K562 (cell line): ENCODE results near the gene KAT7. TPM values are rescaled to one million over a fixed set of nuclear protein-coding genes. Genes with fewer than 3 reads are reported as not detected.

Source experiments
- PHB ChIP-seq: fragments of 250-450 bp; sonication (Bioruptor Pico); IDR thresholded peaks from 2 replicates; pipeline ENCODE4 v1.5.0; 2021
- SIX5 ChIP-seq, 2 experiments: IDR thresholded peaks; 2 replicates each; pipeline ENCODE4 v1.6.1; 2011; ENCODE audit warnings: low read length in 2 of 2, borderline replicate concordance in 1 of 2, low read depth in 1 of 2, mild to moderate bottlenecking in 1 of 2, moderate library complexity in 1 of 2; ENCODE audit not compliant: insufficient read depth in 1 of 2
- SNIP1 ChIP-seq: fragments of 450-650 bp; IDR thresholded peaks from 2 replicates; pipeline ENCODE4 v1.7.1; 2017; ENCODE audit warnings: low read depth, mild to moderate bottlenecking
- SP1 ChIP-seq: sonication (generic); formaldehyde crosslinking; IDR thresholded peaks from 2 replicates; pipeline ENCODE4 v1.8.1; 2022; ENCODE audit warnings: mild to moderate bottlenecking, missing genetic modification reagents
- ZNF134 ChIP-seq: fragments of 250-450 bp; sonication (Bioruptor Pico); conservative IDR thresholded peaks from 2 replicates; pipeline ENCODE4 v1.4.0; 2020
- ZNF57 ChIP-seq: fragments of 450-650 bp; formaldehyde crosslinking; IDR thresholded peaks from 2 replicates; pipeline ENCODE4 v1.4.0; 2020; ENCODE audit warnings: mild to moderate bottlenecking, moderate library complexity
- polyA plus RNA-seq, 8 experiments: library from polyadenylated mRNA; depleted of rRNA in 4 of 8; stranded (reverse) in 5 of 8; unstranded in 3 of 8; fragments of >200 nt; fragmentation: Nextera tagmentation in 2 of 8; fragmentation: Illumina TruSeq in 1 of 8; extraction: Ambion mirVana in 2 of 8; extraction: Trizol in 1 of 8; gene quantifications; 2 replicates each; pipeline versions ENCODE4 v1.2.1 to v1.2.3, GENCODE V29; 2011 to 2014; ENCODE audit warnings: inconsistent platforms in 1 of 8, missing spikeins in 1 of 8
- total RNA-seq, 7 experiments: library from RNA; depleted of rRNA in 6 of 7; stranded (reverse); fragments of >200 nt in 6 of 7; fragmentation: Illumina TruSeq in 2 of 7; extraction: Trizol in 2 of 7; gene quantifications; 2 replicates each; pipeline versions ENCODE4 v1.2.1 to v1.2.3, GENCODE V29; 2011 to 2021; ENCODE audit warnings: low replicate concordance in 1 of 7
- TF ChIP-seq, protein P1 (sequence below), 2 experiments: fragments of 450-650 bp; formaldehyde crosslinking in 1 of 2; IDR thresholded peaks; 2 replicates each; pipeline versions ENCODE4 v1.4.0 to v1.6.1; 2014 to 2020; ENCODE audit warnings: mild to moderate bottlenecking in 2 of 2, borderline replicate concordance in 1 of 2, low read depth in 1 of 2
- TF ChIP-seq, protein P2 (sequence below): fragments of 250-450 bp; sonication (Bioruptor Pico); IDR thresholded peaks from 2 replicates; pipeline ENCODE4 v1.5.0; 2020; ENCODE audit warnings: mild to moderate bottlenecking, borderline replicate concordance
- TF ChIP-seq, protein P3 (sequence below), 2 experiments: fragments of 450-650 bp in 1 of 2; sonication (generic) in 1 of 2; formaldehyde crosslinking in 1 of 2; IDR thresholded peaks in 1 of 2; conservative IDR thresholded peaks in 1 of 2; 2 replicates each; pipeline versions ENCODE4 v1.6.1 to v1.8.1; 2016 to 2023; ENCODE audit warnings: mild to moderate bottlenecking in 2 of 2, moderate library complexity in 2 of 2, inconsistent platforms in 1 of 2, missing genetic modification reagents in 1 of 2
- TF ChIP-seq, protein P4 (sequence below): fragments of 450-650 bp; formaldehyde crosslinking; IDR thresholded peaks from 2 replicates; pipeline ENCODE4 v1.4.0; 2020; ENCODE audit warnings: mild to moderate bottlenecking, mixed read lengths

The KAT7 gene
- total and polyA plus RNA-seq, 9 of the 15 experiments (the other 6 are each of a cell fraction or from before 2014, with no cell fraction given) = 10.8 to 57.3 (median 34.8) TPM

DNA sequence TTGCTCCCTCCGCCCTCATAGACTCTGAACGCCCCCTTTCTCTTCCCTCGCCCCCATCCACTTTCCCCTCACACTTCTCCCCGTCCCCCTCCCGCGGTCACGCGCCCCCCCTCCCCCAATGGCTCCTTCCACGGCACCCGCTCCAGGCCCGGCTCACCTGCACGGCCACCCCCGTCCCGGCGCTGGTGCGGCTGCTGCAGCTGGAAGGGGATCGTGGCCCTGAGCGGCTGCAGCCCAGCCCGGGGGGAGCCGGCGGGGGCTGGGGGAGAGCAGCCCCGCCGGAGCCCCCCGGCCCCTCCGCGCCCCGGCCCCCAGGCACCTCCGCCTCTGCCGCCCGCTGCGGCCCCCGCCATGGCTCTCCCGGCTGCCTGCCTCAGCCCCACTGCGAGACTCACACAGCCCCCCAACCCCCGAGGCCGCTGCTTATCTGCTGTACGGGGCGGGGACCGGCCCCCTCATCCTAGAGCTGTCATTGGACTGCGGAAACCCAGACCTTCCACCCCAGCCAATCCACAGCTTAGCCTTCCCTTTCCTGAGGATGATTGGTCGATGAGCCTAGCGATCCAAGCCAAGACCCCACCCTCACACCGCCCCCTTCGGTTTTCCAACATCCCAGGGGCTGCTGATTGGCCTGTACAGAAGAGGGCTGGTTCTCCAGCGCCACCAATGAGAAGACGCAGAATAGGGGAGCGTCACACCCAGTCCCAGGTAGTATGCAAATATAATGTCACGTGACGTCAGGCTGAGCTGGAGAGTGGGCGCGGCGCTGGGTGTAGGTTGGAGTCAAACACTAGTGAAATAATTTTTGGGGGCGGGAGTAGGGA, 24.5 kb upstream of the KAT7 start, which contains the start of gene FAM117A (continued):
- TF ChIP-seq, protein P1, sequence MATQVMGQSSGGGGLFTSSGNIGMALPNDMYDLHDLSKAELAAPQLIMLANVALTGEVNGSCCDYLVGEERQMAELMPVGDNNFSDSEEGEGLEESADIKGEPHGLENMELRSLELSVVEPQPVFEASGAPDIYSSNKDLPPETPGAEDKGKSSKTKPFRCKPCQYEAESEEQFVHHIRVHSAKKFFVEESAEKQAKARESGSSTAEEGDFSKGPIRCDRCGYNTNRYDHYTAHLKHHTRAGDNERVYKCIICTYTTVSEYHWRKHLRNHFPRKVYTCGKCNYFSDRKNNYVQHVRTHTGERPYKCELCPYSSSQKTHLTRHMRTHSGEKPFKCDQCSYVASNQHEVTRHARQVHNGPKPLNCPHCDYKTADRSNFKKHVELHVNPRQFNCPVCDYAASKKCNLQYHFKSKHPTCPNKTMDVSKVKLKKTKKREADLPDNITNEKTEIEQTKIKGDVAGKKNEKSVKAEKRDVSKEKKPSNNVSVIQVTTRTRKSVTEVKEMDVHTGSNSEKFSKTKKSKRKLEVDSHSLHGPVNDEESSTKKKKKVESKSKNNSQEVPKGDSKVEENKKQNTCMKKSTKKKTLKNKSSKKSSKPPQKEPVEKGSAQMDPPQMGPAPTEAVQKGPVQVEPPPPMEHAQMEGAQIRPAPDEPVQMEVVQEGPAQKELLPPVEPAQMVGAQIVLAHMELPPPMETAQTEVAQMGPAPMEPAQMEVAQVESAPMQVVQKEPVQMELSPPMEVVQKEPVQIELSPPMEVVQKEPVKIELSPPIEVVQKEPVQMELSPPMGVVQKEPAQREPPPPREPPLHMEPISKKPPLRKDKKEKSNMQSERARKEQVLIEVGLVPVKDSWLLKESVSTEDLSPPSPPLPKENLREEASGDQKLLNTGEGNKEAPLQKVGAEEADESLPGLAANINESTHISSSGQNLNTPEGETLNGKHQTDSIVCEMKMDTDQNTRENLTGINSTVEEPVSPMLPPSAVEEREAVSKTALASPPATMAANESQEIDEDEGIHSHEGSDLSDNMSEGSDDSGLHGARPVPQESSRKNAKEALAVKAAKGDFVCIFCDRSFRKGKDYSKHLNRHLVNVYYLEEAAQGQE (IDR thresholded peaks at IDR 0.05; ENCODE audit: borderline replicate concordance) = peak; percentile 84
- TF ChIP-seq, protein P1 (CRISPR knock-in tag; IDR thresholded peaks at IDR 0.05; ENCODE audit: low read depth) = no peak
- TF ChIP-seq ZNF134 (CRISPR knock-in tag) (no peak), ZNF57 (CRISPR knock-in tag) (no peak), SP1 (CRISPR knock-in tag) (peak; percentile 86), SIX5 (IDR thresholded peaks at IDR 0.05; ENCODE audit: borderline replicate concordance in 1 of 2, insufficient read depth in 1 of 2, low read depth in 1 of 2, low read length in 2 of 2) (no peak), PHB (CRISPR knock-in tag) (no peak), SNIP1 (no peak)
- TF ChIP-seq, protein P2, sequence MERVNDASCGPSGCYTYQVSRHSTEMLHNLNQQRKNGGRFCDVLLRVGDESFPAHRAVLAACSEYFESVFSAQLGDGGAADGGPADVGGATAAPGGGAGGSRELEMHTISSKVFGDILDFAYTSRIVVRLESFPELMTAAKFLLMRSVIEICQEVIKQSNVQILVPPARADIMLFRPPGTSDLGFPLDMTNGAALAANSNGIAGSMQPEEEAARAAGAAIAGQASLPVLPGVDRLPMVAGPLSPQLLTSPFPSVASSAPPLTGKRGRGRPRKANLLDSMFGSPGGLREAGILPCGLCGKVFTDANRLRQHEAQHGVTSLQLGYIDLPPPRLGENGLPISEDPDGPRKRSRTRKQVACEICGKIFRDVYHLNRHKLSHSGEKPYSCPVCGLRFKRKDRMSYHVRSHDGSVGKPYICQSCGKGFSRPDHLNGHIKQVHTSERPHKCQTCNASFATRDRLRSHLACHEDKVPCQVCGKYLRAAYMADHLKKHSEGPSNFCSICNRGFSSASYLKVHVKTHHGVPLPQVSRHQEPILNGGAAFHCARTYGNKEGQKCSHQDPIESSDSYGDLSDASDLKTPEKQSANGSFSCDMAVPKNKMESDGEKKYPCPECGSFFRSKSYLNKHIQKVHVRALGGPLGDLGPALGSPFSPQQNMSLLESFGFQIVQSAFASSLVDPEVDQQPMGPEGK (CRISPR knock-in tag) = no peak
- TF ChIP-seq, protein P3, sequence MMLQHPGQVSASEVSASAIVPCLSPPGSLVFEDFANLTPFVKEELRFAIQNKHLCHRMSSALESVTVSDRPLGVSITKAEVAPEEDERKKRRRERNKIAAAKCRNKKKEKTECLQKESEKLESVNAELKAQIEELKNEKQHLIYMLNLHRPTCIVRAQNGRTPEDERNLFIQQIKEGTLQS (IDR thresholded peaks at IDR 0.05) = peak; percentile 64; the same call in 1 of the 2 replicates
- TF ChIP-seq, protein P3 (CRISPR knock-in tag; conservative IDR thresholded peaks at IDR 0.05) = no peak
- TF ChIP-seq, protein P4, sequence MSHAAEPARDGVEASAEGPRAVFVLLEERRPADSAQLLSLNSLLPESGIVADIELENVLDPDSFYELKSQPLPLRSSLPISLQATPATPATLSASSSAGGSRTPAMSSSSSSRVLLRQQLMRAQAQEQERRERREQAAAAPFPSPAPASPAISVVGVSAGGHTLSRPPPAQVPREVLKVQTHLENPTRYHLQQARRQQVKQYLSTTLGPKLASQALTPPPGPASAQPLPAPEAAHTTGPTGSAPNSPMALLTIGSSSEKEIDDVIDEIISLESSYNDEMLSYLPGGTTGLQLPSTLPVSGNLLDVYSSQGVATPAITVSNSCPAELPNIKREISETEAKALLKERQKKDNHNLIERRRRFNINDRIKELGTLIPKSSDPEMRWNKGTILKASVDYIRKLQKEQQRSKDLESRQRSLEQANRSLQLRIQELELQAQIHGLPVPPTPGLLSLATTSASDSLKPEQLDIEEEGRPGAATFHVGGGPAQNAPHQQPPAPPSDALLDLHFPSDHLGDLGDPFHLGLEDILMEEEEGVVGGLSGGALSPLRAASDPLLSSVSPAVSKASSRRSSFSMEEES = peak; percentile 100
